HG03135 (cell line): ENCODE data around the gene RAD23A.
A peak's percentile ranks its signal among the peaks of the same experiment; 100 is the strongest.
"Not testable (repeated sequence)": the region's sequence is repeated elsewhere in the genome, so short reads cannot be mapped to it uniquely, and the experiment has no call there.

Experiments
- ATAC-seq: cut with Tn5 transposase; IDR thresholded peaks from one replicate; pipeline ENCODE4 v1.9.1; 2021; ENCODE audit warnings: mild to moderate bottlenecking, moderate library complexity; ENCODE audit not compliant: unreplicated experiment

RAD23A gene

DNA sequence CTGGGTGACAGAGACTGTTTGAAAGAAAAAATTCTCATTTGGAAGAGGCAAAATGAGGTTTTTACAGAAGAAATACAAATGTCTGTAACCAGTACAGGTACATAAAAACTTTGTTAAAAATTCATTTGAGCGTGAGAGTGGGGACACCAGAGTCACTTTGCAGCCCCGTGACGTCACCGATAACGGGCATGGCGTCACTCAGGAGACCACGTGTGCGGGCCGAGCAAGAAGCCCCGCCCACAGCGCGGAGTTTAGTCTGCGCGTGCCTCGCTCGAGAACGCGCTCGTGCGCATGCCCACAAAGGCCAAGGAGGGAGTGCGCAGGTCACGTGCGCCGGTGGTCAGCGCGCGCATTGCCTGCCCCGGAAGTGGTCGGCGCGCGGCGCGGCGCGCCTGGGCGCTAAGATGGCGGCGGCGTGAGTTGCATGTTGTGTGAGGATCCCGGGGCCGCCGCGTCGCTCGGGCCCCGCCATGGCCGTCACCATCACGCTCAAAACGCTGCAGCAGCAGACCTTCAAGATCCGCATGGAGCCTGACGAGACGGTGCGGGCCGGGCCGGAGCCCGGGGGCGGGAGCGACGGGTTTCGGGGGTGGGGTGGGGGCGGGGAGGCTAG lies at the start of gene RAD23A:
TSS of gene RAD23A (plus strand) at position 384 of the 613 bp plus-strand sequence. CDS start at position 471, 87 bp downstream.
- ATAC-seq, result peak; percentile 80

DNA sequence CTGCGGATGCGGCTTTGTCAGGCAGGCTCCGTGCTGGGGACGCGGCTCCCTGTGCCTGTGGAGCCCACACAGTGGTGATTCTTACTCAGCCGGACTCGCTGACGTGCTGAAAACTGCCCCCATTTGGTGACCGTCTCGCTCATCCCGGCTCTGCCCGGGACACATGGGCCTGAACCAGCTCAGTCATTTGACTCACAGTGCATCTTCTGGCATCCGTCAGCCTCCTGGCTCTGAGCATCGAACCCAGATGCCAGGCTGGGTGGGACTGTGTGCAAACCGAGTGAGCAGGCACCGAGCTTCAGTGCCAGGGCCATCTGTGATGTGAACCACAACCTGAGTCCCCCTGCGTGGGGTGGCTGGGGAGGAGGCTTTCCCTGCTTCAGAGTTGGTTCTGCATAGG lies 49.2 kb upstream of the RAD23A start:
- no peak for ATAC-seq

DNA sequence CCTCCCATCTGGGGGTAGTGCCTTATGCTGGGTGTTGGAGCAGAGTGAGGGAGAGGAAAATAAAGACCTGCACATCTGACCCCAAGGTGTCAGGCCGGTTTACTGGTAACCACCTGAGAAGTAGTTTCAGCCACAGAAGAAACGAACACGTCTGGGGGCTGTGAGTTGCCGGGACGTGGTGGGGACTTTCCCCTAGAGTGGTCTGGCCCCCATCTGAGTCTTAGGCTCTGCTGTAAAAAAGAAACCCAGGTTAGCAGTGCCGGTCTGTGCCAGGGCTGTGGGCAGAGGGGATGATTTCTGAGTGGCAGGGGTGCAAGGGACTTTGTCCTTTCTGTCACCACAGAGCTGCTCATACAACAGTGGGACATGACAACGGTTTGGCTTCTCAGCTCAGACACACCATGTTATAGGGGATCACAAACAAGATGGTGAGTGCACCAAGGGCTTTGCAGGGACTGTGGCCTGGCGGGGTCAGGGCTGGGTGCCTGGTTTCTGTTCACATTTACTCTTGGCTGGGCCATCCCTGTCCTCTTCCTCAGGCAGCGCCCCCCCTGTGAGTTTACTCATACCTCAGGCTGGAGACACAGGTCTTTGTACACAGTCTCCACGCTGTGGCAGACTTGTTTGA lies 45.7 kb upstream of the RAD23A start:
- ATAC-seq, result peak; percentile 80

DNA sequence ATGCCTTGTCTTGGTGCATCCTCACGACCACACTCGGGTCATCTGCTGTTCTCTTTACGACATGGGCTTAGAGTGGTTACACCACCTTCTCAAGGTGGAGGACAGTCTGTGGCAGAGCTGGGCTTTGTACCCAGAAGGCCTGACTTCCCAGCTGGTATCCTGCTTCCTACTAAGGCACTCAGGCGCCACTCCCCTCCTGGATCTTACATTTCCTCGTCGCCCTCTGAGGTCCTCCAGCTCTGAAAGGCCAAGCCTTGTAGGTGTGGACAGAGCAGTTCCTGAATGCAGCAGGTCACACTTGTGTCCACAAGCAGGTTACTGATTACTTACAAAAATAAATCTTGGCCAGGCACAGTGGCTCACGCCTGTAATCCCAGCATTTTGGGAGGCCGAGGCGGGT lies 38.5 kb upstream of the RAD23A start:
- ATAC-seq, result no peak

DNA sequence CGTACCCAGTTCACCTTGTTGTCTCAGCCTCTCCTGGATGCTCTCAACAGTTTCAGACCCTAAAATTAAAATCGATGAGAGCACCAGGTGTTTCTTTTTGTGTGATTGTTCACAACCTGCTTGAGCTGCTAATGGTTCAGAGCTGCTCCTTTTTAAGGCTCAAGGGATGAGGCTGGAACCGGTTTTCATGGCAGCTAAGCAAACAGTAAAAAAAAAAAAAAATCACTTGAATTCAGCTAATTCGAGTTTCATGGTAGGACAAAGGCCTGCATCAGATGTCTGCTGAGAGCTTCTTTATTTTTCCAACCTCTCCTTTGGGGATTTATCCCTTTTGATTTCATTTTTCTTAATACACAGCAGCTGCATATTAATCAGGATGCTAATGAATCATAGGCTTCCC lies 33.1 kb upstream of the RAD23A start:
- no peak for ATAC-seq

DNA sequence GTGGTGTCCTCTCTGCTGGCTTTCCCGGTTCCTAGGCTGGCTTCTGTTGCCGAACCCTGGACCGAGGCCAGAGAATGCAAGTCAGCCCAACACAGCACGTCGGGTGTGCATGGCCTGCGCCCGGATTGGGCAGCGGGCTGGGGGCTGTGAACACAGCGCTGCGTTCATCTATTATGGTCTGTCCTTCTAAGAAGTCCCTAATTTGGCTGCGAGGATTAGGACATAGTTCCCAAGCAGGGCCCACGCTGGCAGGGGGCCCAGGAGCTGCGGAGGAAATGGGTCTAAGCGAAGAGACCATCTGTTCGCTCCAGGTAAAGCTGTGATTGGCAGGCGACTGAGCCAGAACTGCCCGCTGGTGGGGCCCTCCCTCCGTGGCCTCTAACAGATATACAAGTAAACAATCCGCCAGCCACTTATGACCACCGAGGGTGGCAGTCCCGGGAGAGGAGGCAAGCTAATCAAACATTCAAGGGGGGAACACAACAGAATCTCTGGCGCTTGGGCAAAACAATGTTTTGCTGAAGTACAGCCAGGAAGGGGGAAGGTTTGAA lies 32.6 kb upstream of the RAD23A start:
- no peak for ATAC-seq

DNA sequence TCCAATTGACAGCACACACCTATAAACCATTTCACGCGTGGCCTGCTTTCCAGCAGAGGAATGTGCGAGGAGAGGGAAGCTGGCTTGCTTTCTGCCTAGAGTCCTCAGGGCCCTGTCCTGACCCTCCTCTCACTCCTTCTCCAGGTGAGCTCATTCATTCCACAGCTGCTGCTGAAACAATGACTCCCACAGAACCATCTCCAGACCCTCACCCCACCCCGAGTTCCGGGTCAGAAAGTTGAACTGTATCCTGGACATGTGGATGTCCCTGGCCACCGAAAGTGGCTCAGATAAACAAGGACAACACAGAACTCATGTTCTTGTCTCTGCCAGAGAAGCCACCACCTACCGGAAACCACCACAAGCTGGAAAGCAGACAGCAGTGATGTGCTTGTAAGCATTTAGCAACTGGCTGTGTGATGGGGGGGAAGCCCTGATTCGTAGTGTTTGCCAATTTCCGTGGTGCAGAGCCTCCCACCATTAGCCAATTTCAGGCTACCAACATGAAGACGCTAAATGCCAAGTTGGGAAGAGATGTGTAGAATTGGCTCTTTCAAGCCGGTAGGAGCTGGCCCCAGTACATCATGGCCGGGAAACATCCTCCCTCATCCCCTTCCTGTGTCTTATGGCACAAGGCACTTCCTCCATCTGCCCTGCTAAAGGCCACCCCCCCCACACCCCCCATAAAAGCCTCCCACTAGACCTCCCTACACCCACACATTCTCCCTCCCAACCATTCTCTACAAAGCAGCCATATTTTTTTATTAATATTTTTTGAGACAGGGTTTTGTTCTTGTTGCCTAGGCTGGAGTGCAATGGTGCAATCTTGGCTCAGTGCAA lies 31.6 kb upstream of the RAD23A start:
- ATAC-seq, result no peak

DNA sequence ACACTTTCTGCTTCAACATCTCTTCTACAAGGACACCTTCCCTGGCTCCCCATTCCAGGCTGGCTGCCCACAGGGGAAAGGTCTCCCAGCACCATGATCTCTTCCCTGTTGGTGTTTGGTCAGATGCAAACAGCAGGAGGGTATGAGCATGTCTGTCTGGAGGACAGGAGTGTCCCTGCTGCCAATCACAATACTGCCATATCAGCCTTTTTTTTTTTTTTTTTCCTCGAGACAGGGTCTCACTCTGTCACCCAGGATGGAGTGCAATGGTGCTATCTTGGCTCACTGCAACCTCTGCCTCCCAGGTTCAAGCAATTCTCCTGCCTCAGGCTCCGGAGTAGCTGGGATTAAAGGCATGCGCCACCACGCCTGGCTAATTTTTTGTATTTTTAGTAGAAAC lies 29.8 kb upstream of the RAD23A start:
- not testable (repeated sequence) for ATAC-seq

DNA sequence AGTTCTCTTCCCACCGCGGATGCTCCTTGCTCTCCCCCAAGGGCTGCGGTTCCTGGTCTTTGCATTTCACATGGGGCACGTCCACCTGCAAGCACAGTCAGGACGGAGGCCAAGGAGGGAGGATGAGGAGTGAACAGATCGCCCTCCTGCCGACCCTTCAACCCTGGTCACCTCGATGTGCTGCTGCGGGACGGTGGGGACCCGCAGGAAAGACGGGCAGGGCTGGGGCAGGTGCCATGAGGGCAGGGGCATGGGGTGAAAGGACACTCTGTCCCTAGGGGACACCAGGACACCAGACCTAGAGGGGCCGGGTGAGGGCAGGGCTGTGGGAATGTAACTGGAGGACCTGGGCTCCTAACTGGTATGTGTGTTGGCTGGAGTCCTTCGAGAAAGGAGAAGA lies 27.4 kb upstream of the RAD23A start:
- ATAC-seq, result no peak

DNA sequence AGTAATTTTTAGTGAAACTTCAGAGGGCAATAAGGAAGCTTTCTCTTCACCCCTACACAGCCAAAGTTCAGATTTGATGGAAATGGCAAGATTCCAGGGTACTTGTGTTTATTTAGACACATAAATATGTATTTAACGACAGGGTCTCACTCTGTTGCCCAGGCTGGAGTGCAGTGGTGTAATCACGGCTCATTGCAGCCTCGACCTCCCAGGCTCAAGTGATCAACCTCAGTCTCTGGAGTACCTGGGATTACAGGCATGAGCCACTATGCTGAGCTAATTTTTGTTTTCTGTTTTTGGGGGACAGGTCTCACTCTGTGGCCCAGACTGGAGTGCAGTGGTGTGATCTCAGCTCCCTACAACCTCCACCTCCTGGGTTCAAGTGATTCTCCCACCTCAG lies 24.6 kb upstream of the RAD23A start:
- ATAC-seq, result no peak

DNA sequence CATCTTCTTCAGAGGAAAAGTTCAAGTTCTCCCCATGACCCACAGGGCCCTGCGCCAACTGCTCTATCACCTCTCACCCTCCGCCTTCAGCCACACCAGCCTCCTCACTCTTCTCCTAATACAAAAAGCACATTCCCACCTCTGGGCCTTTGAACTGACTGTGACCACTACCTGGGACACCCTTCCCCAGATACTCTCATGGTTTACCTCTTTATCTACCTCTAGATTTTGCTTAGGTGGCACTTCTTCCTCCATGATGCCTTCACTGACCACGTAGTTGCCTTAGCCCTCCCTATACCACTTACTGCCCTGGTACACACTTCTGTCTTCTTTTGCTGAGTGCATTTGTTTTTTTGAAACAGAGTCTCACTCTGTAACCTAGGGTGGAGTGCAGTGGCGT lies 22.7 kb upstream of the RAD23A start:
- no peak for ATAC-seq

DNA sequence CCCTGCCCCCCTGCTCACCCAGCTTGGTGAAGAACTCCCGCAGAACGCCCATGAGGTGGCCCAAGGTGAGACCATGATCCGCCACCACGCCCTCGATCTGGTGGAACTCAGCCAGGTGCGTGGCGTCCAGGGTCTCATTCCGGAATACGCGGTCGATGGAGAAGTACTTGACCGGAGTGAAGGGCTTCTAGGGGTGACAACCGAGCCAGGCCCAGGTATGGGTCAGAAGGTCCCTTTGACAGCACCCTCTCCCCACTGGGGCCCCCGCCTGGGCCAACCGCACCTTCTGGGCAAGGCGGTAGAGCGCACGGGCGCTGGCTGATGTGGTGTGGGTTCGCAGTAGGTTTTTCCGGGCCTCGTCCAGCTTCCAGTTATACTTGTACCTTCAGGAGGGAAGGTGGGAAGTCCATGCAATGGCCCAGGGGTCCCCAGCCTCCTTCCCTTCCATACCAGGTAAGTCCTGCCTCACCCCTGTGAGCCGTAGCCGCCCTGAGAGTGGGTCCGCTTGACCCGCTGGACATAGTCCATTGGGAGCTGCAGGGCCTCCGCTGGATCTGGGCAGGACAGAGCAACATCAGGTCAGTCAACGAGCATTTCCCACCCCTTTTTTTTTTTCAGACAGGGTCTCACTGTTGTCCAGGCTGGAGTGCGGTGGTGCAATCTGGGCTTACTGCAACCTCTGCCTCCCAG lies 20.9 kb upstream of the RAD23A start:
- no peak for ATAC-seq

DNA sequence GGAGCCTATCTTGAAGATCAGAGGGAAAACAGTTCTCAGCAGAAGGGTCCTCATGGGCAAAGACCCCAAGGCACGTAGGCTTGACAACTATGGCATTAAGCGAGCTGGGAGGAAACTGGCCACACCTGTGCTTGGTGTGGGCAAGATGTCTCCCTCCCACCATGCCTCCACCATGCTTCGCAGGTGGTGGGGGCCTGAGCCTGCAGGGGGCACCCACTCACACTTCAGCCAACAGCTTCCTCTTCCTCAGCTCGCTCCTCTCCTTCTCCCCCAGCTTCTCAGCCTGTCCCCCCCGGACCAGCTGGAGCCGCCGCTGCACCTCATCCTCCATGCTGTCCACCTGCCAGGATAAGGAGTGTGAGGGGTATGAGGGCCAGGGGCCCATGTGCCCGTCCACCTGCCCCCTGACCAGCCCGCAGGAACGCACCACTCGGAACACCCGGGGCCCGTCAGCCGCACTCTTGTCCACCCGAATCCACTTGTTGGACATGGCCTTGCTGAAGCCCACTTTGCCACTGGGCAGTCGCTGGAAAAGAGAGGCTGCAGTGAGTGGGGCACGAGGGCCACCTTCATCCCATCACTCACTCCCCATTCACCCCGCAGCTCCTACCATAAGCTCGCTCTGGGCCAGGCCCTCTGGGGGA lies 15.5 kb upstream of the RAD23A start:
- ATAC-seq, result no peak

DNA sequence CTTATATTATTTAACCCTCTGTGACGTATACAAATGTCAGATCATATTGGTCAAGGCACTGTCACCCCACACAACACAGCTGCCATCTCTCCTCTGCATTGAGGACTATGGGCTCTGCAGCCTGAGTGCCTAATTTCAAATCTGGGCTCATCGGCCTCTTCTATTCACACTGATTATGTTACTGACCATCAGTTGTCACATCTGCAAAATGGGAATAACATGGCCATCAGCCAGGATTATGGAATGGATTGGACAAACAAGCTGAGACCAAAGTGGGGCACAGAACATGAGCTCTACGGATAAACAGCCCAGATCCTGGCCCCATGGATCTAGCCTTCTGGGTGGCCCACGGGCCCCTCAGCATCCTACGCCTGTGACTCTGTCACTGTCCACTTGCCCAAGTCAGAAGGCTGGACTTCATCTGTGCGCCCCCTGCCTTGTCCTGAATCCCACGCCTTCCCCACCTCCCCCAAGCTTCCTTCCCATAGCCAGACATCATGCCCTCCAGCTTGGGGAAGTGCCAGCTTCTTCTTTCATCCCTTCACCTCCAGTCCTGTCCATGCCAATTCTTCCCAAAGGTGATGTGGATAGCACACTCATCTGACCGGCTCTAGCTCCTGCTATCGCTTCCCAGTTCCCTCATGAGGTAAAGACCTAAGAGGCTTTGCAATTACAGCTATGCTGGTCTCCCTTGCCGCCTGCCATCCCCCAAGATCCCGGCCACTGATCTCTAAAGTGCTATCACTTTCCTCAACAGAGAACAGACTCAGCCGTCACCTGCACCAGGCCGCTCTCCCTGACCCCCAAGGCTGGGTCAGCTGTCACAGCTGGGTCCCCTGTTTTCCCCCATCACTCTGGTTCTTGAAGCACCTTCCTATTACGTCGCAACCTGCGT lies 13.0 kb upstream of the RAD23A start:
- ATAC-seq, result peak; percentile 14

DNA sequence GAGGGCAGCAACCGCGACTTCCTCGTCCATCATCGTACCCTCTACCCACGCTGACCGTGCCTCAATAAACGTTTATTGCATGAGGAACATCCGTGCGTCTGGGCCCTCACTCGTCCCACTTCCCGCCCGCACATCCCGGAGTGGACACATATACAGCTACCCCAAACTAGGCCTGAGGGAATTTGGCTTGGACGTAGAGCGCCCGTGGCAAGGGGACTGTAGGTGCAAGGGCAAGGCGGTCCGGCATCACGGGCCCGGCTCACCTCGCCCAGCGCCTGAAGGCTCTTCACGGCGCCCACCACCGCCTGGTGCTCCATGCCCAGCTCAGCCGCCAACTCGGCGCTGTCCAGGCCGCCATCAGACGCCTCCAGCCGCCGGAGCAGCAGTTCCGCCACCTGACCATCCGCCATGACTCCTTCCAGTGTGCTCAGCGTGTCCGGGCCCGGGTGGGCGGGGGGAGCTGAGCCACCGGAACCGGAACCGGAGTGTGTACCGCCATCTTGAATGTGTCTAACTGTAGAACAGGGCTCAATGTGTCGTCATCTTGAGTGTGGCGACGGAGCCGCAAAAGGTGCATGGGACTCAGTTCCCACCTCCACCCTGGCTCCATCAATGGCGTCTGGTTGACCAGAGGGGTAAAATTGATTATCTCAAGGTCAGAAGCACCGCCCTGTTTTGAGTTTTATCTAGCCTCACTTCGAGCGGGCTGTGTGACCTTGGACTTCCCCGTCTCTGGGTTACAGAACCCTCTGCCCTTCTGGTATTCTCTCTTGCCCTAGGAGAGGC lies 12.2 kb upstream of the RAD23A start, which contains the start of gene FARSA:
TSS of gene FARSA (minus strand) at position 425 of the 786 bp plus-strand sequence. CDS start at position 410, 15 bp downstream.
- peak; percentile 43 for ATAC-seq

DNA sequence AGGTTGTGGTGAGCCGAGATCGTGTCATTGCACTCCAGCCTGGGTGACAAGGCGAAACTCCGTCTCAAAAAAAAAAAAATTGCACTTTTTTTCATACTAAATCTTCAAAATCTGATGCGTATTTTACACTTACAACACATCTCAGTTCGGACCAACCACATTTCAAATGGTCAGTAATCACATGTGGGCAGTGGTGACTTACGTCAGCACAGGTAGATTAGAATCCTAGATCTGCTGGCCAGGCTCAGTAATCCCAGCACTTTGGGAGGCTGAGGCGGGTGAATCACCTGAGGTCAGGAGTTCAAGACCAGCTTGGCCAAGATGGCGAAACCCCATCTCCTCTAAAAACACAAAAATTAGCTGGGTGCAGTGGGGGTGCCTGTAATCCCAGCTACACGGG lies 10.6 kb upstream of the RAD23A start:
- ATAC-seq, result no peak

DNA sequence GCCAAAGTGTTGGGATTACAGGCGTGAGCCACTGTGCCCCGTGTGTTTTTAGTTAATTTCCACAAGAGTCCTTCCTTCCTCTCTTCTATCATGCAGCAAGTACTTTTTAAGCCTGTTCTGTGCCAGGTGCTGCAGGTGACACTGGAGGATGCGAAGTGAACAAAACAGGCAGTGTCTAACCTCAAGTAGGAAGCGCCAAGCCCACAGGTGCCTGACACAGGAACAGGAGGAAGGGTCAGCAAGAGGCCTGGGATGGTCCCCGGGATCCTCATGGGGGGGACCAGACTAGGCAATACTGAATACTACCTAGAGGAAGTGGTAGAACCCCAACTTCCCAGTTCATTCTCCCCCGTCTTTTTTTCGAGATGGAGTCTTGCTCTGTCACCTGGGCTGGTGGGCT lies 9.1 kb upstream of the RAD23A start:
- no peak for ATAC-seq

DNA sequence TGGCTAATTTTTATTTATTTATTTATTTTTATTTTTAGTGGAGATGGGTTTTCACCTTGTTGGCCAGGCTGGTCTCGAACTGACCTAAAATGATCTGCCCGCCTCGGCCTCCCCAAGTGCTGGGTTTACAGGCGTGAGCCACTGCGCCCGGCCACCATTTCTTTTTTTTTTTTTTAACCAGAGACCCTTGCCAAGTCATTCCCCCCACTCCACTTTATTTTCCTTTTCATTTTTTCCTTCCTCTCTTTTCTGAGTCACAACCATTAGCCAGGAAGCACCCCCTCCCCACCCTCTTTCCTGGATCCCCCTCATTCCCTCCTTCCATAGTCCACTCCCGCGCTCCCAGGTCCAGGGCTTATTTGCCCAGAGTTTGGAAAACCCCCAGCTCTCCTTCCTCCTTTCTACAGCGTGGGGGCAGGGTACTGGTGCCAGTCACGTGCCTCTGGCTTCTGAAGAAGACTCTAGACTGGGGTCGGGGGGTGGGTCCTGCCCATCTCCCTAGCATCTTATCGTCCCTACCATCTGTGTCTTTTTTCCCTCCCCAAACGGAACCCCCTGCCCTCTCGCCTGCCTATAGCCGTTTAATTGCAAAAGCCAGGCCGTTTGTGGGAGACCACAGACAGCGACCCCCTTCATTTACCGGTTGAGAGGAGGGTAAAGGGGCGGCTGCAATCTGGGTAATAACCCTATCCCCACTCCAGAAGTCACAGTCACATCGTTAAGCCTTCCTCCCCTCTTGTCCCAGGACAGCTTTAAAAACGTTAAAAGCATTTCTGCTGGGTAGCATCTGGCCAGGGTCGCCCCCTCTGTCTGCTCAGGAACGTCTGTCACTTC lies 8.4 kb upstream of the RAD23A start:
- ATAC-seq, result no peak
